Neuronal stem cell (in vitro differentiated cells): Measurements from ENCODE around the gene AMOTL1.

Experiments
- DNase-seq: peaks from one replicate; pipeline ENCODE4 v3.0.0-alpha.2; 2013; ENCODE audit warnings: low spot score
- H2AFZ ChIP-seq: one replicate; pipeline ENCODE4 v1.6.1; 2013; ENCODE audit warnings: mild to moderate bottlenecking, low read length, inconsistent platforms
- H2AK5ac ChIP-seq: 2 replicates; pipeline ENCODE4 v1.6.1; 2013; ENCODE audit warnings: low read depth, mild to moderate bottlenecking, inconsistent platforms, low read length, moderate library complexity, mixed read lengths
- H2BK120ac ChIP-seq: 2 replicates; pipeline ENCODE4 v1.6.1; 2013; ENCODE audit warnings: low read depth, mild to moderate bottlenecking, inconsistent platforms, low read length, moderate library complexity, mixed read lengths
- H2BK12ac ChIP-seq: one replicate; pipeline ENCODE4 v1.6.1; 2013; ENCODE audit warnings: low read length, inconsistent platforms
- H2BK15ac ChIP-seq: 2 replicates; pipeline ENCODE4 v1.6.1; 2013; ENCODE audit warnings: mild to moderate bottlenecking, low read length, inconsistent platforms, mixed read lengths
- H2BK5ac ChIP-seq: one replicate; pipeline ENCODE4 v1.6.1; 2013; ENCODE audit warnings: inconsistent platforms, mild to moderate bottlenecking, low read length, moderate library complexity
- H3K14ac ChIP-seq: one replicate; pipeline ENCODE4 v1.6.1; 2013; ENCODE audit warnings: low read length, inconsistent platforms
- H3K18ac ChIP-seq: 2 replicates; pipeline ENCODE4 v1.6.1; 2013; ENCODE audit warnings: low read length, inconsistent platforms
- H3K23ac ChIP-seq: 2 replicates; pipeline ENCODE4 v1.6.1; 2013; ENCODE audit warnings: low read depth, mild to moderate bottlenecking, mixed read lengths, low read length, inconsistent platforms; ENCODE audit not compliant: poor library complexity
- H3K27ac ChIP-seq: replicated peaks from 3 replicates; pipeline ENCODE4 v1.5.1; 2013; ENCODE audit warnings: low read length, inconsistent platforms
- H3K27me3 ChIP-seq, 3 experiments: 2 replicates each; pipeline ENCODE4 v1.6.1; 2013; ENCODE audit warnings: low read length in 3 of 3, mild to moderate bottlenecking in 2 of 3, inconsistent platforms in 1 of 3, low read depth in 1 of 3, mixed read lengths in 1 of 3, moderate library complexity in 1 of 3; ENCODE audit not compliant: control insufficient read depth in 3 of 3, insufficient read depth in 3 of 3
- H3K36me3 ChIP-seq, 2 donors: replicated peaks in 1 of 2; 2 replicates each; pipeline ENCODE4 v1.6.1; 2013; ENCODE audit warnings: low read length in 2 of 2; ENCODE audit not compliant: control insufficient read depth in 2 of 2, insufficient read depth in 2 of 2
- H3K4ac ChIP-seq: 2 replicates; pipeline ENCODE4 v1.6.1; 2013; ENCODE audit warnings: inconsistent platforms, mild to moderate bottlenecking, low read length, moderate library complexity
- H3K4me1 ChIP-seq, 2 donors: 1 replicate in 1 of 2; 2 replicates in 1 of 2; pipeline ENCODE4 v1.6.1; 2013; ENCODE audit warnings: low read length in 2 of 2, low read depth in 1 of 2; ENCODE audit not compliant: control insufficient read depth in 2 of 2, insufficient read depth in 1 of 2
- H3K4me2 ChIP-seq: one replicate; pipeline ENCODE4 v1.6.1; 2013; ENCODE audit warnings: mild to moderate bottlenecking, low read length, inconsistent platforms; ENCODE audit not compliant: insufficient read depth, poor library complexity, severe bottlenecking
- H3K4me3 ChIP-seq, 2 donors: 2 replicates each; pipeline ENCODE4 v1.5.1; 2013; ENCODE audit warnings: low read length in 2 of 2, mild to moderate bottlenecking in 2 of 2, inconsistent platforms in 1 of 2, moderate library complexity in 1 of 2
- H3K79me1 ChIP-seq: one replicate; pipeline ENCODE4 v1.6.1; 2013; ENCODE audit warnings: low read depth, mild to moderate bottlenecking, inconsistent platforms, low read length, moderate library complexity
- H3K9ac ChIP-seq: one replicate; pipeline ENCODE4 v1.6.1; 2013; ENCODE audit warnings: mild to moderate bottlenecking, low read depth, low read length, inconsistent platforms; ENCODE audit not compliant: poor library complexity
- H3K9me3 ChIP-seq, 2 donors: replicated peaks in 1 of 2; 2 replicates each; pipeline versions ENCODE3 to v1.6.1; 2013; ENCODE audit warnings: low read length in 2 of 2, mild to moderate bottlenecking in 2 of 2, inconsistent platforms in 1 of 2, low read depth in 1 of 2, mixed read lengths in 1 of 2, moderate library complexity in 1 of 2; ENCODE audit not compliant: control insufficient read depth in 2 of 2, insufficient read depth in 1 of 2
- H4K8ac ChIP-seq: one replicate; pipeline ENCODE4 v1.6.1; 2013; ENCODE audit warnings: low read depth, mild to moderate bottlenecking, inconsistent platforms, low read length, moderate library complexity
- H4K91ac ChIP-seq: one replicate; pipeline ENCODE4 v1.6.1; 2013; ENCODE audit warnings: low read length, low read depth, mild to moderate bottlenecking, inconsistent platforms; ENCODE audit not compliant: poor library complexity
- WGBS, 2 donors: extraction: QIAGEN DNeasy Blood & Tissue Kit; methylation state at CpG; one replicate each; pipeline ENCODE4 v1.1.7; 2013; ENCODE audit warnings: missing lambda C conversion rate in 2 of 2, mixed read lengths in 1 of 2; ENCODE audit not compliant: insufficient read length in 2 of 2, insufficient replicate concordance in 1 of 2; ENCODE audit errors: extremely low coverage in 2 of 2; 5-methylcytosine and 5-hydroxymethylcytosine counted together

AMOTL1 gene

GRCh38 chr11:94800414-94800813 lies 32.3 kb downstream of the AMOTL1 start:
- no peak overlapping the region for H2BK120ac ChIP-seq
- H3K18ac ChIP-seq = no peak overlapping the region
- no peak overlapping the region for H4K91ac ChIP-seq
- H2BK5ac ChIP-seq = no peak overlapping the region
- no peaks in the 10 kb centered on the region for H3K9me3 ChIP-seq
- peaks cover 29 to 100% of the 10 kb centered on the region in 2 donors for H3K36me3 ChIP-seq
- no peak overlapping the region for H3K4ac ChIP-seq
- no CpG with 5 or more reads among the region's 1 CpG for WGBS, 2 donors
- H3K9ac ChIP-seq = no peak overlapping the region
- no peak overlapping the region for H4K8ac ChIP-seq
- DNase-seq = no peak
- no peak overlapping the region for H3K4me3 ChIP-seq
- H3K27me3 ChIP-seq = no peaks in the 10 kb centered on the region
- no peak overlapping the region for H2AK5ac ChIP-seq
- no peak overlapping the region for H2BK15ac ChIP-seq
- no peak overlapping the region for H3K23ac ChIP-seq
- H3K4me2 ChIP-seq = no peak overlapping the region
- H3K79me1 ChIP-seq = peaks cover 3% of the 10 kb centered on the region
- no peaks in the 10 kb centered on the region for H3K4me1 ChIP-seq
- no peak overlapping the region for H3K27ac ChIP-seq
- H2BK12ac ChIP-seq = no peak overlapping the region
- H2AFZ ChIP-seq = no peak overlapping the region
- no peak overlapping the region for H3K14ac ChIP-seq

DNA sequence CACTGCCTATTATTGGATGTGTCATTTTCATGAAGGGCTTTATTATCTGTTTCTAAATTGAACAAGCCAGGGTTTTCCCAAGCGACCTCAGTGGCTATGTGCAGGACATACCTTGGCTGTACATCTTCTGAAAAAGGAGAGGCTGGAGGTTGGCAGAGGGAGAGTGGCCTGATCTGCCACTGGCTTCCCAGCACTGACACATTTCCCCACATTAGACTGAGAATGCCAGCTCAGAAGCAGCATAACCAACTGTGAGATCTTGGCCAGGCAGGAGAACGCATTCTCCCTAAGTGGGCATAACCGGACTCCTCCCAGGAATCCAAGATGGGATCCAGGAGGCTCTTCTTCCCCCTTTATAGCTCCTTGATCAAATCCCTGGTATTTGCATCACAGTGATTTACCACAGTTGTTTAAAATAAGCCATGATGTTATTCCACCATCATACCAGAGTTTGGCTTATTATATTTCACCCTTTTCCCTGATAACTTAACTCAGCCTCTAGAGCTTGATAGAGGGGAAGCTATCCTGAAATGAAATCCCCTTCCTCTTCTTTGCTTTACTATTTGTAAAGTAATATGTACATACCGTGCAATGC lies 33.8 kb downstream of the AMOTL1 start:
- Histone ChIP-seq H3K4ac (no peak overlapping the region), H3K27me3 (no peaks in the 10 kb centered on the region), H3K36me3 (peaks cover 32 to 100% of the 10 kb centered on the region in 2 donors), H3K9me3 (peaks cover 0 to 8% of the 10 kb centered on the region in 2 donors), H3K4me2 (no peak overlapping the region), H4K91ac (no peak overlapping the region), H4K8ac (no peak overlapping the region), H2AFZ (no peak overlapping the region), H3K27ac (no peak overlapping the region), H3K79me1 (peaks cover 3% of the 10 kb centered on the region), H3K9ac (no peak overlapping the region), H3K18ac (no peak overlapping the region), H2BK120ac (no peak overlapping the region), H3K23ac (no peak overlapping the region), H2AK5ac (no peak overlapping the region), H3K4me3 (no peak overlapping the region), H2BK12ac (no peak overlapping the region), H3K4me1 (no peaks in the 10 kb centered on the region), H2BK5ac (no peak overlapping the region), H3K14ac (no peak overlapping the region), H2BK15ac (no peak overlapping the region)
- DNase-seq = no peak
- WGBS, 2 donors = no CpG with 5 or more reads among the region's 4 CpGs

DNA sequence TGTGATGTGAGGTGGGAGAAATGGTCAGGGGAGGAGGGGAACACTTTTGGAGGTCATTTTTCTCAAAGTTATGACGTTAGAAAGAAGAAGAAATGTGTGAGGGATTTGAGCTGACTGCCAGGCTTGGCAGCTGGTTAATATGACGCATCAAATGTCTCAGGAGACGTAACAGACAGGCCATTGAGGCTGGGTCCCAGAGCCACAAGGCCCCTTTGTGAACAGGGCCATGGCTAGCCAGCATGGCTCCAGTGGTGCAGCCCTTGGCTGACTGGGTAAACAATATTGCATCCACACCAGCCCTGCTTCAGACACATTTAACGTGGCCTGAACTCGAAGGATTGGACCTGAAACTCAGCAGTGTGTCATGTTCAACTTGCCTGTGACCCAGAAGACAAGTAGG lies 34.3 kb downstream of the AMOTL1 start:
- H3K4me1 ChIP-seq = no peaks in the 10 kb centered on the region
- H2BK5ac ChIP-seq = no peak overlapping the region
- H3K18ac ChIP-seq = no peak overlapping the region
- H2BK12ac ChIP-seq = no peak overlapping the region
- DNase-seq = no peak
- peaks cover 32 to 100% of the 10 kb centered on the region in 2 donors for H3K36me3 ChIP-seq
- H2BK15ac ChIP-seq = no peak overlapping the region
- no peak overlapping the region for H2AK5ac ChIP-seq
- no peak overlapping the region for H3K14ac ChIP-seq
- H3K4ac ChIP-seq = no peak overlapping the region
- WGBS, 2 donors = no CpG with 5 or more reads among the region's 5 CpGs
- H4K8ac ChIP-seq = no peak overlapping the region
- no peak overlapping the region for H3K4me2 ChIP-seq
- H3K4me3 ChIP-seq = no peak overlapping the region
- H3K27me3 ChIP-seq = no peaks in the 10 kb centered on the region
- H4K91ac ChIP-seq = no peak overlapping the region
- no peak overlapping the region for H2BK120ac ChIP-seq
- no peak overlapping the region for H3K9ac ChIP-seq
- H3K27ac ChIP-seq = no peak overlapping the region
- H3K9me3 ChIP-seq = peaks cover 0 to 8% of the 10 kb centered on the region in 2 donors
- H3K79me1 ChIP-seq = peaks cover 2% of the 10 kb centered on the region
- no peak overlapping the region for H3K23ac ChIP-seq
- no peak overlapping the region for H2AFZ ChIP-seq

DNA sequence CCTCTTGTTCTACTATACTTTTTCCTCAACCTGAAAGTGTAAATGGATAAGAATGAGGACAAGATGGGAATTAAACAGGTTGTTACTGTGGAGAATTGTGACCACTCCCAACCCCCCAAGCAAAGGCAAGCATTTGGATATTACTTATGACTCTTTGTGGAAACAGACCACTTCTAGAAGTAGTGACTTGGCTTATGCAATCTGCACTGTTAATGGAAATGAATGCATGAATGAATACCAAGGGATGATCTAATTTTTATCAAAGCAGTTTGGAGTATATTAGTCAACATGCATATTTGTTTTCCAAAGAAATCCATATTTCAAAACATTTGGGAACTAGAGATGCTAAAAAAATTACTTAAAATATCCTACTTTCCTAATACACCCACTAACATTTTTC lies 35.3 kb downstream of the AMOTL1 start:
- no peaks in the 10 kb centered on the region for H3K4me1 ChIP-seq
- no peak overlapping the region for H2BK15ac ChIP-seq
- H2AK5ac ChIP-seq = no peak overlapping the region
- H2AFZ ChIP-seq = no peak overlapping the region
- no peak overlapping the region for H2BK12ac ChIP-seq
- peaks cover 1 to 8% of the 10 kb centered on the region in 2 donors for H3K9me3 ChIP-seq
- H3K79me1 ChIP-seq = no peaks in the 10 kb centered on the region
- no peak overlapping the region for H4K8ac ChIP-seq
- H3K27ac ChIP-seq = no peak overlapping the region
- H3K18ac ChIP-seq = no peak overlapping the region
- H3K9ac ChIP-seq = no peak overlapping the region
- H3K4me2 ChIP-seq = no peak overlapping the region
- H3K4ac ChIP-seq = no peak overlapping the region
- H3K4me3 ChIP-seq = no peak overlapping the region
- H3K14ac ChIP-seq = no peak overlapping the region
- no peak overlapping the region for H4K91ac ChIP-seq
- no peak overlapping the region for H2BK120ac ChIP-seq
- DNase-seq = no peak
- peaks cover 33 to 94% of the 10 kb centered on the region in 2 donors for H3K36me3 ChIP-seq
- no peak overlapping the region for H3K23ac ChIP-seq
- no peak overlapping the region for H2BK5ac ChIP-seq
- H3K27me3 ChIP-seq = no peaks in the 10 kb centered on the region
